Caco-2 (cell line): ENCODE results near the gene COL5A2. TPM values are rescaled to one million over a fixed set of nuclear protein-coding genes. Genes with fewer than 3 reads are reported as not detected.

Experiments used
- BruUV-seq: library from RNA; stranded (reverse); fragments of 400-500 nt; replicated peaks from 2 replicates; lab custom pipeline; 2021; lab: Mats Ljungman, UMichigan
- CTCF ChIA-PET: fragments of 300-600 bp; sonication (Branson Sonifier 250); formaldehyde crosslinking; loops from one replicate; lab custom pipeline; 2022; ENCODE audit warnings: antibody characterized with exemption; lab: Charles Lee
- POLR2A ChIA-PET: fragments of 300-600 bp; sonication (Branson Sonifier 250); formaldehyde crosslinking; loops from one replicate; lab custom pipeline; 2022; ENCODE audit warnings: antibody characterized with exemption; lab: Charles Lee
- DNase-seq, 2 experiments: peaks; one replicate each; pipeline versions ENCODE4 v3.0.0 to v3.0.0-alpha.2; 2020 to 2022
- H3K27me3 ChIP-seq: replicated peaks from 2 replicates; pipeline ENCODE4 v1.6.0; 2011; ENCODE audit warnings: low read length; ENCODE audit not compliant: control insufficient read depth, insufficient read depth
- H3K36me3 ChIP-seq: 2 replicates; pipeline ENCODE4 v1.5.1; 2011; ENCODE audit warnings: low read length; ENCODE audit not compliant: control insufficient read depth, insufficient read depth
- H3K4me1 ChIP-seq: fragments of 250-450 bp; sonication (Bioruptor Pico); 2 replicates; pipeline ENCODE4 v1.5.1; 2020; ENCODE audit warnings: mild to moderate bottlenecking
- H3K4me3 ChIP-seq: 2 replicates; pipeline ENCODE4 v1.5.1; 2011; ENCODE audit warnings: low read depth, mild to moderate bottlenecking, control low read depth, low read length
- H3K9me3 ChIP-seq: fragments of 250-450 bp; sonication (Bioruptor Pico); 2 replicates; pipeline ENCODE4 v1.5.1; 2020; ENCODE audit warnings: mild to moderate bottlenecking, moderate library complexity
- H3K27ac Mint-ChIP-seq: one replicate; pipeline ENCODE4 v1.8.0; 2022; ENCODE audit warnings: mixed read lengths; ENCODE audit not compliant: unreplicated experiment
- H3K27me3 Mint-ChIP-seq: one replicate; pipeline ENCODE4 v1.8.0; 2022; ENCODE audit warnings: mixed read lengths; ENCODE audit not compliant: insufficient read depth, unreplicated experiment
- H3K36me3 Mint-ChIP-seq: one replicate; pipeline ENCODE4 v1.8.0; 2022; ENCODE audit warnings: mild to moderate bottlenecking, mixed read lengths; ENCODE audit not compliant: insufficient read depth, unreplicated experiment
- H3K4me1 Mint-ChIP-seq: one replicate; pipeline ENCODE4 v1.8.0; 2022; ENCODE audit warnings: low read depth, mixed read lengths; ENCODE audit not compliant: unreplicated experiment
- H3K4me3 Mint-ChIP-seq: one replicate; pipeline ENCODE4 v1.8.0; 2022; ENCODE audit warnings: mild to moderate bottlenecking, moderate library complexity, mixed read lengths; ENCODE audit not compliant: unreplicated experiment
- H3K9me3 Mint-ChIP-seq: one replicate; pipeline ENCODE4 v1.8.0; 2022; ENCODE audit warnings: mixed read lengths; ENCODE audit not compliant: unreplicated experiment
- intact Hi-C: fragments of 100-400 bp; cut with micrococcal nuclease; formaldehyde crosslinking; loops from one replicate; pipeline ENCODE4 v1.10.0; 2022; ENCODE audit not compliant: unreplicated experiment
- total RNA-seq: library from RNA; stranded (reverse); gene quantifications from 2 replicates; pipeline ENCODE4 v1.2.3, GENCODE V29; 2022
- TF ChIP-seq, protein P1 (sequence below), 2 experiments: fragments of 200-600 bp in 1 of 2; IDR thresholded peaks; 1 replicate in 1 of 2; 2 replicates in 1 of 2; pipeline versions ENCODE4 v1.5.1 to v1.8.0; 2011 to 2022; ENCODE audit warnings: antibody characterized with exemption in 1 of 2, control low read depth in 1 of 2, inconsistent platforms in 1 of 2, low read depth in 1 of 2, low read length in 1 of 2, mild to moderate bottlenecking in 1 of 2, moderate library complexity in 1 of 2; ENCODE audit not compliant: insufficient read depth in 1 of 2, severe bottlenecking in 1 of 2, unreplicated experiment in 1 of 2

COL5A2 gene
- total RNA-seq, 1 experiment from 2014 or later: 244 TPM

DNA sequence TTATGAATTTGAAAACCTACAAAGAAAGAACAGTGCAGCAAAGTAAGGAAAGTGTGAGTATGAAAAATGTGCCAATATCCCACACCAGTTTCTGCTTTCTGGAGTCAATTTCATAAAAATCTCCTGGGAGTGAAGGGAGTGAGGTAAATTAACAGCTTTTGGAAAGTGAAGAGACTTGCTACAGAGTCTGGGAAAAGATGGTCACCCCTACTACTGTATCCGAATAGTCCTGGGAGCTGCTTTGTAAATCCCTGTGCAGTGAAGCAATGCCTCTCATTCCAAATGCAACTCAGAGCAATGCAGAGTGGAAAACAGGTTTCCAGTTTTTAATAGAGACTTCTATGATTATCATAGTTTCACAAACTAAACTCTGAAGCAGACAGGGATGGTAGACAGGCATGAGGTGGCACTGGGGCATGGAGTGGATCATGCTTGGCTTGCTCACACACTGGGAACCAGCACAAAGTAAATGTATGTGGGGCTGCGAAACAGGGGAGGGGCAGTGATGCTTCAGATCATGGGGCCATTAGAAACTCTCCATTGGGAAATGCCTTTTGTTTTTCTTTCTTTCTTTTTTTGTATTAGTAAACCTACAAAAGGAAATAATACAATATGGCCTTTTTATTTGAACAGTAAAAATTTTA, 10.6 kb downstream of the COL5A2 start:
- Histone ChIP-seq H3K27me3 (no peaks in the 10 kb centered on the region), H3K9me3 (no peaks in the 10 kb centered on the region), H3K36me3 (no peaks in the 10 kb centered on the region), H3K4me3 (no peak overlapping the region), H3K4me1 (peaks cover 25% of the 10 kb centered on the region)
- ChIA-PET CTCF (no interaction called here), POLR2A (no interaction called here)
- Mint-ChIP-seq H3K27me3 (no peaks in the 10 kb centered on the region), H3K27ac (no peak overlapping the region), H3K4me1 (peaks cover 10% of the 10 kb centered on the region), H3K4me3 (no peak overlapping the region), H3K9me3 (no peaks in the 10 kb centered on the region), H3K36me3 (peaks cover 20% of the 10 kb centered on the region)
- BruUV-seq: no TSS peak
- no peak for DNase-seq
- TF ChIP-seq, protein P1, sequence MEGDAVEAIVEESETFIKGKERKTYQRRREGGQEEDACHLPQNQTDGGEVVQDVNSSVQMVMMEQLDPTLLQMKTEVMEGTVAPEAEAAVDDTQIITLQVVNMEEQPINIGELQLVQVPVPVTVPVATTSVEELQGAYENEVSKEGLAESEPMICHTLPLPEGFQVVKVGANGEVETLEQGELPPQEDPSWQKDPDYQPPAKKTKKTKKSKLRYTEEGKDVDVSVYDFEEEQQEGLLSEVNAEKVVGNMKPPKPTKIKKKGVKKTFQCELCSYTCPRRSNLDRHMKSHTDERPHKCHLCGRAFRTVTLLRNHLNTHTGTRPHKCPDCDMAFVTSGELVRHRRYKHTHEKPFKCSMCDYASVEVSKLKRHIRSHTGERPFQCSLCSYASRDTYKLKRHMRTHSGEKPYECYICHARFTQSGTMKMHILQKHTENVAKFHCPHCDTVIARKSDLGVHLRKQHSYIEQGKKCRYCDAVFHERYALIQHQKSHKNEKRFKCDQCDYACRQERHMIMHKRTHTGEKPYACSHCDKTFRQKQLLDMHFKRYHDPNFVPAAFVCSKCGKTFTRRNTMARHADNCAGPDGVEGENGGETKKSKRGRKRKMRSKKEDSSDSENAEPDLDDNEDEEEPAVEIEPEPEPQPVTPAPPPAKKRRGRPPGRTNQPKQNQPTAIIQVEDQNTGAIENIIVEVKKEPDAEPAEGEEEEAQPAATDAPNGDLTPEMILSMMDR (IDR thresholded peaks at IDR 0.05; ENCODE audit: insufficient read depth in 1 of 2, low read depth in 1 of 2, low read length in 1 of 2, severe bottlenecking in 1 of 2, unreplicated experiment in 1 of 2): no peak
- intact Hi-C loops: no loop called here

DNA sequence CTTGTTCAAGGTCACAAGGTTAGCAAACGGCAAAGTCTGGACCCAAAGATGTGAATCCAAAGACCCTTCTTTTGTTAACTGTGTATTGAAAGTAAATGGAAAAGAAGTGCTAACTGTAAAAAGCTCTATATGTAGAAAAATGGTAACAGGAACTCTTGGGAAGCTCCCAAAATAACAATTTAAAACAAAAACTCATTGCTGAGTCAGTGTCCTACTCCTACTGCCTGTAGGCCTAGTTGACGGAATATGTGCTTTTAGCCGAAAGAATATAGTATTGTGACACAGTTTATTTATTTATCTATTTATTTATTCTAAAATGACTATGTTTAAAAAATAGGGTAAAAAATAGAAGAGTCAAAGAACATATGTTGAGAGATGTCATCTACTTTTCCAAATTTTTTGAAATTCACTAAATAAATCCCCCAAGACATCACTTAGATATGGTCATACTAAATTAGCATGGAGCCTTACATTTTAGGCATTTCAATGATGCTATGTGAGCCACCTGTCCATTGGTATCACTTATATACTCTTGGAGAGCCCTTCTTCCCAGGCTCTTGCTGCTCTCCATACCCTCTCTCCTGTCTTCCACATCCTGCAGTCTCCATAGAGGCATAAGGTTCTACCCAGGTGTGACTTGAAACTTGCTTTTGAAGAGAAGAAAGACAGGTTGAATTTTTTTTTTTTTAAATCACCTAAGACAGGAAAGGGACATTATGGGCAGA, 13.7 kb downstream of the COL5A2 start:
- TF ChIP-seq, protein P1 (IDR thresholded peaks at IDR 0.05; ENCODE audit: insufficient read depth in 1 of 2, low read depth in 1 of 2, low read length in 1 of 2, severe bottlenecking in 1 of 2, unreplicated experiment in 1 of 2): no peak
- POLR2A ChIA-PET: no interaction called here
- Mint-ChIP-seq H3K36me3 (peaks cover 20% of the 10 kb centered on the region), H3K27me3 (no peaks in the 10 kb centered on the region), H3K27ac (no peak overlapping the region), H3K4me1 (peaks cover 22% of the 10 kb centered on the region), H3K9me3 (no peaks in the 10 kb centered on the region), H3K4me3 (no peak overlapping the region)
- Histone ChIP-seq H3K4me3 (no peak overlapping the region), H3K4me1 (peaks cover 24% of the 10 kb centered on the region), H3K27me3 (no peaks in the 10 kb centered on the region), H3K36me3 (no peaks in the 10 kb centered on the region), H3K9me3 (no peaks in the 10 kb centered on the region)
- no TSS peak for BruUV-seq
- no peak for DNase-seq
- CTCF ChIA-PET: no interaction called here
- intact Hi-C loops: no loop called here

DNA sequence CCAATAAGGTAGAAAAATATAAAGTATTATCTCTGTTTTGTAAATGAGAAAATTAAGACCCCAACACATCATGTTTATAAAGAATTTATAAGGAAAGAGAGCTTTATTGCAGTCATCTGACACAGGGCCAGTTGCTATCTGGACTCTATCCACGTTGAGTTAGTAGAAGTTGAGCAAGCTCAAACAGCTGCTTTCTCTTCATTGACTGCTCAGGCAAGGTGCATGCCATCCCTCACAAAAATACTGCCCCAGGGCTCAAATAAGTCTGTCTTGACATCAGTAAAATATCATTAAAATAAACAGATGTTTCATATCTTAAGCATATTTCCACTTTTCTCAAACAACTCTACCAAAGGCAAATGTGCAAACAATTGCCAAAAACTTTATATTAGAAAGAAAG, 14.8 kb downstream of the COL5A2 start:
- Mint-ChIP-seq H3K4me1 (peaks cover 22% of the 10 kb centered on the region), H3K27ac (no peak overlapping the region), H3K27me3 (no peaks in the 10 kb centered on the region), H3K9me3 (no peaks in the 10 kb centered on the region), H3K4me3 (no peak overlapping the region), H3K36me3 (peaks cover 20% of the 10 kb centered on the region)
- Histone ChIP-seq H3K36me3 (no peaks in the 10 kb centered on the region), H3K4me1 (peaks cover 24% of the 10 kb centered on the region), H3K4me3 (no peak overlapping the region), H3K27me3 (no peaks in the 10 kb centered on the region), H3K9me3 (no peaks in the 10 kb centered on the region)
- ChIA-PET CTCF (interaction anchor here (1.7 kb wide), 1 partner anchor 22 kb away, joined by 7 read pairs; no protein-coding TSS in a partner anchor), POLR2A (no interaction called here)
- DNase-seq: peak in 1 of 2 experiments; percentile 33
- intact Hi-C loops: no loop called here
- TF ChIP-seq, protein P1 (IDR thresholded peaks at IDR 0.05; ENCODE audit: insufficient read depth in 1 of 2, low read depth in 1 of 2, low read length in 1 of 2, severe bottlenecking in 1 of 2, unreplicated experiment in 1 of 2): no peak
- BruUV-seq: no TSS peak
